NCI-H524 treated with DMSO at 0.1 percent for 48 hours (cell line): Measurements from ENCODE around the gene CAPN12.

Experiments used
- DNase-seq: peaks from one replicate; lab custom pipeline; 2025; lab: John Stamatoyannopoulos, UW

CAPN12 gene

GRCh38 chr19:38695832-38696728 is 48.2 kb downstream of the CAPN12 start:
- DNase-seq = no peak

- no peak for DNase-seq
Observed at GRCh38 chr19:38695317-38695683, 49.0 kb downstream of the CAPN12 start.

GRCh38 chr19:38693380-38694223 is 50.7 kb downstream of the CAPN12 start:
- no peak for DNase-seq

GRCh38 chr19:38692458-38693379 is 51.6 kb downstream of the CAPN12 start:
- no peak for DNase-seq

GRCh38 chr19:38691938-38692457 is 52.3 kb downstream of the CAPN12 start:
- no peak for DNase-seq

GRCh38 chr19:38690832-38691231 is 53.4 kb downstream of the CAPN12 start:
- DNase-seq = no peak

- DNase-seq = no peak
Observed at GRCh38 chr19:38690146-38690545, 54.1 kb downstream of the CAPN12 start.

GRCh38 chr19:38687837-38688378 is 56.4 kb downstream of the CAPN12 start:
- DNase-seq = no peak

GRCh38 chr19:38686530-38686888 is 57.8 kb downstream of the CAPN12 start:
- DNase-seq = no peak

- peak; percentile 53 for DNase-seq
Observed at GRCh38 chr19:38685666-38686529, 58.4 kb downstream of the CAPN12 start.

GRCh38 chr19:38684862-38685665 is 59.2 kb downstream of the CAPN12 start:
- no peak for DNase-seq

GRCh38 chr19:38684078-38684861 is 60.0 kb downstream of the CAPN12 start:
- DNase-seq = no peak

GRCh38 chr19:38683393-38684077 is 60.7 kb downstream of the CAPN12 start:
- no peak for DNase-seq

GRCh38 chr19:38682872-38683392 is 61.3 kb downstream of the CAPN12 start:
- no peak for DNase-seq

GRCh38 chr19:38682195-38682867 is 61.9 kb downstream of the CAPN12 start:
- no peak for DNase-seq
